Measurements from ENCODE around the gene MDN1. TPM values are rescaled to one million over a fixed set of nuclear protein-coding genes. Genes with fewer than 3 reads are reported as not detected.
A peak's percentile ranks its signal among the peaks of the same experiment; 100 is the strongest.

Gene MDN1
- total RNA-seq, 1 donor from 2014 or later: 16.8 TPM

DNA sequence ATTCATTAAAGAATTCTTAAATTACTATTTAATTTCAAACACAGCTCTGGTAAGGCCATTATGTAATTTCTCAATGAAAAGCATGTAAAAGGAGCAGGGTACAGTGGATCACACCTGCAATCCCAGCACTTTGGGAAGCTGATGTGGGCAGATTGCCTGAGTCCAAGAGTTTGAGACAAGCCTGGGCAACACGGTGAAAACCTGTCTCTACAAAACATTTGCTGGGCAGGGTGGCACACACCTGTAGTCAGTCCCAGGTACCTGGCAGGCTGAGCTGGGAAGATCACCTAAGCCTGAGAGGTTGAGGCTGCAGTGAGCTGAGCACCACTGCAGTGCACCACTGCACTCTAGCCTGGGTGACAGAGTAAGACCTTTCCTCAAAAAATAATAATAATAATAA is 37.4 kb downstream of the MDN1 start:
- peak; percentile 49 for DNase-seq (ENCODE audit: low read depth)
- H3K27me3 ChIP-seq (ENCODE audit: control insufficient read depth, insufficient read depth, low read length): no peaks in the 10 kb centered on the region
- TF ChIP-seq, protein P1, sequence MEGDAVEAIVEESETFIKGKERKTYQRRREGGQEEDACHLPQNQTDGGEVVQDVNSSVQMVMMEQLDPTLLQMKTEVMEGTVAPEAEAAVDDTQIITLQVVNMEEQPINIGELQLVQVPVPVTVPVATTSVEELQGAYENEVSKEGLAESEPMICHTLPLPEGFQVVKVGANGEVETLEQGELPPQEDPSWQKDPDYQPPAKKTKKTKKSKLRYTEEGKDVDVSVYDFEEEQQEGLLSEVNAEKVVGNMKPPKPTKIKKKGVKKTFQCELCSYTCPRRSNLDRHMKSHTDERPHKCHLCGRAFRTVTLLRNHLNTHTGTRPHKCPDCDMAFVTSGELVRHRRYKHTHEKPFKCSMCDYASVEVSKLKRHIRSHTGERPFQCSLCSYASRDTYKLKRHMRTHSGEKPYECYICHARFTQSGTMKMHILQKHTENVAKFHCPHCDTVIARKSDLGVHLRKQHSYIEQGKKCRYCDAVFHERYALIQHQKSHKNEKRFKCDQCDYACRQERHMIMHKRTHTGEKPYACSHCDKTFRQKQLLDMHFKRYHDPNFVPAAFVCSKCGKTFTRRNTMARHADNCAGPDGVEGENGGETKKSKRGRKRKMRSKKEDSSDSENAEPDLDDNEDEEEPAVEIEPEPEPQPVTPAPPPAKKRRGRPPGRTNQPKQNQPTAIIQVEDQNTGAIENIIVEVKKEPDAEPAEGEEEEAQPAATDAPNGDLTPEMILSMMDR (IDR thresholded peaks at IDR 0.05; ENCODE audit: insufficient read depth, low read length, severe bottlenecking): no peak
- H3K36me3 ChIP-seq (ENCODE audit: control insufficient read depth, insufficient read depth, low read length): peaks cover 10% of the 10 kb centered on the region
- no peak overlapping the region for H3K4me3 ChIP-seq (ENCODE audit: low read depth, low read length)
- no peak for FAIRE-seq

DNA sequence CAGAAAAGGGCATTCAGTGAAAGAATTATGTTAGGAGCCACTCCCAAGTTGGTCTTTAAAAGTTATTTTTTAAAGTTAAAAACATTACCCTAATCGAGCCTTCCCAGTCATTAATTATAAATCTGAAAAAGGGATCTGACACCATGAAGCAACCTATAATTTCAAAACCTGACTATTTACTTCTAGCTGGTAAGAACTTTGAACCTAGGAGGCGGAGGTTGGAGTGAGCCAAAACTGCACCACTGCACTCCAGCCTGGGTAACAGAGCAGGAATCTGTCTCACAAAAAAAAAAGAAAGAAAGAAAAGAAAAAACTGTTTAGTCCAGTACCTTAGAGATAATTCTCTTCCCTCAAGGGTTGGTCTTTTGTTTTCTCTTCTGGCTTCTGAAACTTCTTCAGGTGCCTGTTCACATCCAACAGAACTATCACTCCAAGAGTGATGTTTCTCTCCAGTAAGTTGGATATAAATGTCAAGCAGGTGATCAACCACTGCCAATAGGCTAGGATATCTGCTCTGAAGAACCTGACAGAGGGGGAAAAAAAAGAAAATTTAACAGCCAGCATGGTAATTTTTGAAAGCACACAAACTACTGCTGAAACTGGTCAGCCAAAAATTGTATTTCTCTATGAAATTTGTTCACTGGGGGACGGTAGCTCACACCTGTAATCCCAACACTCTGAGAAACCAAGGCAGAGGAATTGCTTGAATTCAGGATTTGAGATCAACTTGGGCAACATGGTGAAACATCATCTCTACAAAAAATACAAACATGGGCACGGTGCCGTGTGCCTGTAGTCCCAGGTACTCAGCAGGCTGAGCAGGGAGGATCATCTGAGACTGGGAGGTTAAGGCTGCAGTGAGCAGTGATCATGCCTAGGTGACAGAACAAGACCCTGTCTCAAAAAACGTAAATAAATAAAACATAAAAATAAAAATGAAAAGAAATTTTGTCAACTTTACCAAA is 38.2 kb downstream of the MDN1 start:
- FAIRE-seq: no peak
- peaks cover 10% of the 10 kb centered on the region for H3K36me3 ChIP-seq (ENCODE audit: control insufficient read depth, insufficient read depth, low read length)
- no peaks in the 10 kb centered on the region for H3K27me3 ChIP-seq (ENCODE audit: control insufficient read depth, insufficient read depth, low read length)
- no peak overlapping the region for H3K4me3 ChIP-seq (ENCODE audit: low read depth, low read length)
- TF ChIP-seq, protein P1 (IDR thresholded peaks at IDR 0.05; ENCODE audit: insufficient read depth, low read length, severe bottlenecking): no peak
- DNase-seq (ENCODE audit: low read depth): no peak

DNA sequence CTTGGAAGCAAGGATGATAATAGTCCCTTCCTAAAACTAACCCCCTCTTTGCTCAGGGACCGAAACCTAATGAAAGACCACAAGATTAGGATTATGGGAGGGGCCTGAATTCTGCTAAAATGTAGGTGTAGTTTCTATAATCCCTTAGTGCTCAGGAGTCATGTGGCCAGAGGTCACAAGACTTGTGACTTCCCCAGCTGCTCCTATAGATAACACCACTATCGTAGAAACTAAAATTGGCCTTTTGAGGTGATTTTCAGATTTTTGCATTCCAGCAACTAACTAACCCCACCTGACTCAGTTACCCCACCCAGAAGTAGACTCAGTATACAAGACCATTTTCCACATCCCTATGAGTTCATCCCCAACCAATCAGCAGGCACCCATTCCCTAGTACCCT is 42.1 kb downstream of the MDN1 start:
- FAIRE-seq (no peak), DNase-seq (ENCODE audit: low read depth) (no peak)
- TF ChIP-seq, protein P1 (IDR thresholded peaks at IDR 0.05; ENCODE audit: insufficient read depth, low read length, severe bottlenecking): no peak
- Histone ChIP-seq H3K27me3 (ENCODE audit: control insufficient read depth, insufficient read depth, low read length) (no peaks in the 10 kb centered on the region), H3K4me3 (ENCODE audit: low read depth, low read length) (no peak overlapping the region), H3K36me3 (ENCODE audit: control insufficient read depth, insufficient read depth, low read length) (peaks cover 6% of the 10 kb centered on the region)

DNA sequence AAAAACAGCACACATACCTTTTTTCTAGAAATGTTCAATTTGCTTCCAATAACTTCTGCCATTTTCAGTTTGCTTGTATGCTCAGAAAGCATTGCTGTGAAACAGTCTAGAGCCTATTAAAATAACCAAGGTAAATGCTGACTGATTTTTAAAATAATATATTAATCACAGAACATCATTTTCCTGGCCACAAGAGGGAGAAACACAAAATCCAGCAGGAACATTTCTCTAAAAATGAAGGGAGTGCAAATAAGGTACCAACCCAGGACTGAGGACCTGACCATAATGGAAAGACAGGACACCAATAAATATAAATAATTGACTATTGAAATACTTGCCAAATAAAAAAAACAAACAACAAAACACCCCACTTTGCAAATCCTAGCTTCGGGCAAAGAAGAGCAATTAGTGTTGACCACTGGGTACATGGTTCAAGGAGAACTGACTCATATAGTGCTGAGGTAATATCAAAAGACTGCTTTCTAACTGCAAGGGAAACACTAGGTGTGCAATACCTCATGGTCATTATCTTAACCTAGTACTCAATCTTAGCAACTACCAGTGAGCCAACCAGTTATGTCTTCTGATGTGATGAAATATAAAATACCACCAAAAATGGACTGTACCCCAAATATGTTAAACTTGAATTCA is 42.9 kb downstream of the MDN1 start:
- DNase-seq (ENCODE audit: low read depth) (peak; percentile 4), FAIRE-seq (no peak)
- Histone ChIP-seq H3K36me3 (ENCODE audit: control insufficient read depth, insufficient read depth, low read length) (peaks cover 7% of the 10 kb centered on the region), H3K4me3 (ENCODE audit: low read depth, low read length) (no peak overlapping the region), H3K27me3 (ENCODE audit: control insufficient read depth, insufficient read depth, low read length) (no peaks in the 10 kb centered on the region)
- TF ChIP-seq, protein P1 (IDR thresholded peaks at IDR 0.05; ENCODE audit: insufficient read depth, low read length, severe bottlenecking): no peak

DNA sequence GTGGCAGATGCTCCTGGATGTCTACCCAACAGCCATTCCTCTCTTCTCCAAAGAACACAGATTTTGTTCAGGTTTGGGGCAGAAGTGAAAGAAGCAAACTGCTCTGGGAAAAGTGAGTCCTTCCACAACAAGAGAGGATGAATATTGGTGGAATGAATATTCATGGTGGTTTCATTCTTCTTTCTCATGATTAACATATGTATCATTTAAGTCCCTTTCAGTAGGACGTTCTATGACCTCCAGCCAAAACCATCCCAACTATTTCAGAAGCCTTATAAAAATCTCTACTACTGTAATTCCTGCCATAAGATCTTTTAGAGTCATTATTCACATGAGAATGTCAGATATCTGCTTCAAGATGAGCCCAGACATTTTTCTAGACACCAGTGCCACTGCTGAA is 44.4 kb downstream of the MDN1 start:
- Histone ChIP-seq H3K36me3 (ENCODE audit: control insufficient read depth, insufficient read depth, low read length) (peaks cover 9% of the 10 kb centered on the region), H3K27me3 (ENCODE audit: control insufficient read depth, insufficient read depth, low read length) (no peaks in the 10 kb centered on the region), H3K4me3 (ENCODE audit: low read depth, low read length) (no peak overlapping the region)
- TF ChIP-seq, protein P1 (IDR thresholded peaks at IDR 0.05; ENCODE audit: insufficient read depth, low read length, severe bottlenecking): no peak
- no peak for FAIRE-seq
- DNase-seq (ENCODE audit: low read depth): no peak
